ENCODE measurements around the gene HMCN2.

The HMCN2 gene

DNA sequence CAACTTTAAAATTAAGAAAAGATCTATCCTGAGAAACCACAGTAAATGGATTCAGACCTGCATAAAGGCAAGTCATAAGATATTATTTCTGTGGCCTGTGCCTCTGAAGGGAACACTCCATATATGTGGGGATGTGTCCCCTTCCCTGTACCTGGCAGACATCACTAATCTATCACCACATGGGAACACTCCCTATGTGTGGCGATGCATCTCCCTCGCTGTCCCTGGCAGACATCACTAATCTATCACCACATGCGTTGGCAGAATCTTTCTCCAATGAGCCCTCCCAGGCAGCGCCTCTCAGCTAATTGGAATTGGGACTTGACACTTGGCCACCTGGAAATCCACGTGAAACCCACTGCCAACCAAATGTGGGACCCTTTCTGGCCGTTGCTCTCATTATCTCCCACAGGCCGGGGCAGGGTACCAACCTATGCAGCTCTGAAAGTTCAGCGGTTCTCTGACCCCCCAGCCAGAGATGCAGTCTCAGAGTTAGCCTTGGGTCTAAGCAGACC, 154.0 kb downstream of the HMCN2 start:
- no peak overlapping the region for H2AFZ ChIP-seq (ENCODE audit: low read length, unreplicated experiment)
- H3K4me3 ChIP-seq (ENCODE audit: low read depth, low read length): no peak overlapping the region
- no peaks in the 10 kb centered on the region for H3K79me2 ChIP-seq (ENCODE audit: control insufficient read depth, insufficient read depth, low read length, unreplicated experiment)
- no peaks in the 10 kb centered on the region for H3K4me1 ChIP-seq (ENCODE audit: control insufficient read depth, insufficient read depth, low read length, unreplicated experiment)
- H3K27me3 ChIP-seq (ENCODE audit: insufficient read depth, low read length): no peaks in the 10 kb centered on the region
- H3K36me3 ChIP-seq (ENCODE audit: insufficient read depth, low read length): no peaks in the 10 kb centered on the region
- H3K27ac ChIP-seq (ENCODE audit: low read depth, low read length): no peak overlapping the region

DNA sequence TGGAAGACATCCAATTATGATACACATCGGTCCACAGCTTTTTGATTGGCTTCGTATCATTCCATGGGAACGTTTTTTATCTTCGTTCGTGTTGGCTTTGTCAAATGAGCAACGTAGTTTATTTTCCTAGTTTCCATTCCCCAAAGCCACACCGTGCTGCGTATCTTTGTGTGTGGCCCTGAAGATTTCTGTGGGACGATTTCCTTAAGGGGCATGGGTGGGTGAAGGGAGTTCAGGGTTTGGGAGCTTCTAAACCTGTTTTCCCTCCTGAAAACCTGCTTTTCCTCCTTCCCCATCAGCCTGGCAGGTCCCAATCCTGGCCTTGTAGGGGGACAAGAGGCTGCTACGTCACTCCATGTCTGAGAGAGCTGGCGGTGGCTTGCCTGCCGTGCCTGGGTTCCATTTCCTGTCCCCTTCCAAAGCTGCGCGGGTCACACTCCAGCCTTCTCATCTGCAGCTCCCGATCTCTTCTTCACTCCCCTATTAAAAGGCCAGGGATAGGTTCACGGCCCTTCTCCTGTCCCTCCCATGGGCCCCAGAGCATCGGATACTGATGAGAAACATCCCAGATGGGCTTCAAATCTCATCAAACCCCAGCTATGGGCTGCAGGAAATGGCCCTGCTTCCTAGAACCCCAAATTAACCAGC, 155.7 kb downstream of the HMCN2 start:
- Histone ChIP-seq H3K27me3 (ENCODE audit: insufficient read depth, low read length) (no peaks in the 10 kb centered on the region), H3K79me2 (ENCODE audit: control insufficient read depth, insufficient read depth, low read length, unreplicated experiment) (no peaks in the 10 kb centered on the region), H3K36me3 (ENCODE audit: insufficient read depth, low read length) (no peaks in the 10 kb centered on the region), H3K4me1 (ENCODE audit: control insufficient read depth, insufficient read depth, low read length, unreplicated experiment) (peaks cover 5% of the 10 kb centered on the region), H3K27ac (ENCODE audit: low read depth, low read length) (no peak overlapping the region), H2AFZ (ENCODE audit: low read length, unreplicated experiment) (no peak overlapping the region), H3K4me3 (ENCODE audit: low read depth, low read length) (no peak overlapping the region)

- Histone ChIP-seq H3K27ac (ENCODE audit: low read depth, low read length) (no peak overlapping the region), H3K4me3 (ENCODE audit: low read depth, low read length) (no peak overlapping the region), H3K27me3 (ENCODE audit: insufficient read depth, low read length) (no peaks in the 10 kb centered on the region), H3K4me1 (ENCODE audit: control insufficient read depth, insufficient read depth, low read length, unreplicated experiment) (peaks cover 11% of the 10 kb centered on the region), H2AFZ (ENCODE audit: low read length, unreplicated experiment) (no peak overlapping the region), H3K36me3 (ENCODE audit: insufficient read depth, low read length) (no peaks in the 10 kb centered on the region), H3K79me2 (ENCODE audit: control insufficient read depth, insufficient read depth, low read length, unreplicated experiment) (no peaks in the 10 kb centered on the region)
Measured at GRCh38 chr9:130421802-130422276, 156.3 kb downstream of the HMCN2 start.

GRCh38 chr9:130422546-130422945, 157.0 kb downstream of the HMCN2 start:
- Histone ChIP-seq H3K4me1 (ENCODE audit: control insufficient read depth, insufficient read depth, low read length, unreplicated experiment) (peaks cover 17% of the 10 kb centered on the region), H2AFZ (ENCODE audit: low read length, unreplicated experiment) (no peak overlapping the region), H3K79me2 (ENCODE audit: control insufficient read depth, insufficient read depth, low read length, unreplicated experiment) (no peaks in the 10 kb centered on the region), H3K36me3 (ENCODE audit: insufficient read depth, low read length) (no peaks in the 10 kb centered on the region), H3K4me3 (ENCODE audit: low read depth, low read length) (no peak overlapping the region), H3K27ac (ENCODE audit: low read depth, low read length) (no peak overlapping the region), H3K27me3 (ENCODE audit: insufficient read depth, low read length) (no peaks in the 10 kb centered on the region)

DNA sequence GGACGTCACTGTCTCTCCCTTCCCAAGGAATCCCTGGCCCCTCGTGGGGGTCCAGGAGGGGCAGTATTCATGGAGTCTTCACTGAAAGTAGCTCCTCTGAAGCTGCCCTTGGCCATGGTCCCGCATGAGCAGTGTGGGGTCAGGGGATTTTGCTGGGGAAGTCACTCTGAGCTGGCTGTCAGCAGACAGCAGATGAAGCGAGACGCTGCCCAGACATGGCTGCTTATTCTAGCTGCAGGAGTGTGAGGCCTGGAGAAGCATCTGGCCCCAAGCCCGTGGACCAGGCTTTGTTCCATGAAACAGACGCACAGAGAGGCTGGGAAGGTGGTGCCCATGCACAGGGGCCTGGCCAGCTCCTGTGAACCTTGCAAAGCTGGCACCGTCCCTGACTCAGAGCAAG, 157.7 kb downstream of the HMCN2 start:
- H2AFZ ChIP-seq (ENCODE audit: low read length, unreplicated experiment): no peak overlapping the region
- H3K36me3 ChIP-seq (ENCODE audit: insufficient read depth, low read length): no peaks in the 10 kb centered on the region
- H3K27me3 ChIP-seq (ENCODE audit: insufficient read depth, low read length): no peaks in the 10 kb centered on the region
- peaks cover 17% of the 10 kb centered on the region for H3K4me1 ChIP-seq (ENCODE audit: control insufficient read depth, insufficient read depth, low read length, unreplicated experiment)
- H3K79me2 ChIP-seq (ENCODE audit: control insufficient read depth, insufficient read depth, low read length, unreplicated experiment): no peaks in the 10 kb centered on the region
- no peak overlapping the region for H3K4me3 ChIP-seq (ENCODE audit: low read depth, low read length)
- H3K27ac ChIP-seq (ENCODE audit: low read depth, low read length): no peak overlapping the region

DNA sequence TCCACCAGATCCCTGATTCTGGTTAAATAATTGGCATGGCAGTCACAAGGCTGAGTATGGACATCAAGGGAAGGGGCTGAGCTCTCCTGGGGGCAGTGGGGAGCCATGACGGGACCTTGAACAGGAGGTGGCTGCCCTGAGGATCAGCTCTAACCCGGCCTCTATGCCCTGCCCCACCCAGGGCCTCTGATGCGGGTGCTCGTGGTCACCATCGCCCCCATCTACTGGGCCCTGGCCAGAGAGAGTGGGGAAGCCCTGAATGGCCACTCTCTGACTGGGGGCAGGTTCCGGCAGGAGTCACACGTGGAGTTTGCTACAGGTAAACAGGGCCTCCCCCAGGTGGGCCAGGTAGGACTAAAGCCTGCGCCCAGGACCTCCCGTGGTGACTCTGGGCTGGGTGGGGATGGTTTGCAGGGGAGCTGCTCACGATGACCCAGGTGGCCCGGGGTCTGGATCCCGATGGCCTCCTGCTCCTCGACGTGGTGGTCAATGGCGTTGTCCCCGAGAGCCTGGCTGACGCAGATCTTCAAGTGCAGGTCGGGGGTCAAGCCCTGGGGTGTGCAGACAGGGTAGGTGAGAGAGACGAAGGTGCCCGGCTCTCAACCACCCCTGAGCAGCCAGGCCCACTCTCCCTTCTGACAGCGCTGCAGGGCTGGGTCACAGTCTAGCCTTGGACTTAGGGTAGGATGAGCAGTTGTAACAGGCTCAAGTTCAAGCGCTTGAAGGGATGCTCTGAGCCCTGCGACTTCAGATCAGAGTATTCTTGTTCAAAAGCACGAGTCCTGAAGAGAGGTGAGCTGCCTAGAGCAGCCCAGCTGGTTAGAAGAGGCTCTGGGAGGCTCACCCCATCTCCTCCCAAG, 159.3 kb downstream of the HMCN2 start:
- Histone ChIP-seq H3K4me1 (ENCODE audit: control insufficient read depth, insufficient read depth, low read length, unreplicated experiment) (peaks cover 17% of the 10 kb centered on the region), H3K27ac (ENCODE audit: low read depth, low read length) (no peak overlapping the region), H3K79me2 (ENCODE audit: control insufficient read depth, insufficient read depth, low read length, unreplicated experiment) (no peaks in the 10 kb centered on the region), H3K4me3 (ENCODE audit: low read depth, low read length) (no peak overlapping the region), H3K36me3 (ENCODE audit: insufficient read depth, low read length) (no peaks in the 10 kb centered on the region), H2AFZ (ENCODE audit: low read length, unreplicated experiment) (no peak overlapping the region), H3K27me3 (ENCODE audit: insufficient read depth, low read length) (no peaks in the 10 kb centered on the region)

GRCh38 chr9:130425741-130426466, 160.3 kb downstream of the HMCN2 start:
- H3K4me3 ChIP-seq (ENCODE audit: low read depth, low read length): no peak overlapping the region
- no peak overlapping the region for H2AFZ ChIP-seq (ENCODE audit: low read length, unreplicated experiment)
- H3K27ac ChIP-seq (ENCODE audit: low read depth, low read length): no peak overlapping the region
- no peaks in the 10 kb centered on the region for H3K36me3 ChIP-seq (ENCODE audit: insufficient read depth, low read length)
- H3K27me3 ChIP-seq (ENCODE audit: insufficient read depth, low read length): no peaks in the 10 kb centered on the region
- no peaks in the 10 kb centered on the region for H3K79me2 ChIP-seq (ENCODE audit: control insufficient read depth, insufficient read depth, low read length, unreplicated experiment)
- peaks cover 17% of the 10 kb centered on the region for H3K4me1 ChIP-seq (ENCODE audit: control insufficient read depth, insufficient read depth, low read length, unreplicated experiment)

DNA sequence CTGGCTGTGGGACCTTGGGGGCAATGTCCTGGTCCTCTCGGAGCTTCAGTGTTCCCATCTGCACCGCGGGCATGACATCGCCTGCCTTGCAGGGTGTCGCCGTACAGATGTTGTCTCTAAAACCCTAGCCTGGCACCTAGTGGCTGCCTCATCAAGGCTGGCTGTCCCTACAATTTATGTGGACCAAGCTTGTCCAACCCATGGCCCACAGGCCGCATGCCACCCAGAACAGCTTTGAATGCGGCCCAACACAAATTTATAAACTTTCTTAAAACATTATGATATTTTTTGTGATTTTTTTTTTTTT, 160.9 kb downstream of the HMCN2 start:
- Histone ChIP-seq H3K36me3 (ENCODE audit: insufficient read depth, low read length) (no peaks in the 10 kb centered on the region), H3K27me3 (ENCODE audit: insufficient read depth, low read length) (no peaks in the 10 kb centered on the region), H2AFZ (ENCODE audit: low read length, unreplicated experiment) (no peak overlapping the region), H3K4me1 (ENCODE audit: control insufficient read depth, insufficient read depth, low read length, unreplicated experiment) (peaks cover 17% of the 10 kb centered on the region), H3K27ac (ENCODE audit: low read depth, low read length) (no peak overlapping the region), H3K79me2 (ENCODE audit: control insufficient read depth, insufficient read depth, low read length, unreplicated experiment) (no peaks in the 10 kb centered on the region), H3K4me3 (ENCODE audit: low read depth, low read length) (no peak overlapping the region)

DNA sequence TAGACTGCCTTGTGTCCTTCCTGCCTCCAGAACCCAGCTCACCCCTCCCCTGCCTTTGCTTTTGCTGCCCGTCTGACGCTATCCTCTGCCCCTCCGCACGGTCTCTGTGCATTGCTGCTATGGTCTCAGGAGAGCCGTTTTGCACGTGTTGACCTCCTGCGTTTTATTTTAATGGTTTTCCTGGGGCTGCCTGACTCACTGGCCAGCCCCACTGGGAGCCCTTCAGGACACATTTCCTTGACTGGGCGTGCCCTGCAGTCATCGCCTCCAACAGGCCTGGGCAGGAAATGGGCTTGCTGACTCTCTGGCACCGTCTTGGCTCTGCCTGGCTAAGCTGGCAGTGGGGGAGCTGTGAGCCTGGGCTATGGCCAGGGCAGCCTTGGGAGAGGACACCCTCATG, 161.3 kb downstream of the HMCN2 start:
- H3K4me3 ChIP-seq (ENCODE audit: low read depth, low read length): no peak overlapping the region
- no peak overlapping the region for H2AFZ ChIP-seq (ENCODE audit: low read length, unreplicated experiment)
- H3K79me2 ChIP-seq (ENCODE audit: control insufficient read depth, insufficient read depth, low read length, unreplicated experiment): no peaks in the 10 kb centered on the region
- no peak overlapping the region for H3K27ac ChIP-seq (ENCODE audit: low read depth, low read length)
- H3K36me3 ChIP-seq (ENCODE audit: insufficient read depth, low read length): no peaks in the 10 kb centered on the region
- peaks cover 17% of the 10 kb centered on the region for H3K4me1 ChIP-seq (ENCODE audit: control insufficient read depth, insufficient read depth, low read length, unreplicated experiment)
- no peaks in the 10 kb centered on the region for H3K27me3 ChIP-seq (ENCODE audit: insufficient read depth, low read length)

DNA sequence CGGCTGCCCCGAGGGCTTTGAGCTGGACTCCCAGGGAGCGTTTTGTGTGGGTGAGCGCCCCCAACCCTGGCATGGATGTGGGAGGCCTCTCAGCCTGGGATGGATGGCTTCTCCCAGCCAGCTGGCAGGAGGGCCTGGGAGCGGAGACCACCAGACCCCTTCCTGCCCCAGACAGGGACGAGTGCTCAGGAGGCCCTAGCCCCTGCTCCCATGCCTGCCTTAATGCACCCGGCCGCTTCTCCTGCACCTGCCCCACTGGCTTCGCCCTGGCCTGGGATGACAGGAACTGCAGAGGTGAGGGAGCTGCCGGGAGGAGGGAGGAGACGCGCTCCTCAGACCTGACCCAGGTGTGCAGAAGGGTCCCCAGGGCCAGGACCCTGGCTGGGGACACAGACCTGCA, 161.8 kb downstream of the HMCN2 start:
- Histone ChIP-seq H3K36me3 (ENCODE audit: insufficient read depth, low read length) (no peaks in the 10 kb centered on the region), H3K4me1 (ENCODE audit: control insufficient read depth, insufficient read depth, low read length, unreplicated experiment) (peaks cover 17% of the 10 kb centered on the region), H3K79me2 (ENCODE audit: control insufficient read depth, insufficient read depth, low read length, unreplicated experiment) (no peaks in the 10 kb centered on the region), H2AFZ (ENCODE audit: low read length, unreplicated experiment) (no peak overlapping the region), H3K27ac (ENCODE audit: low read depth, low read length) (no peak overlapping the region), H3K4me3 (ENCODE audit: low read depth, low read length) (no peak overlapping the region), H3K27me3 (ENCODE audit: insufficient read depth, low read length) (no peaks in the 10 kb centered on the region)
